SK-N-SH (cell line): ENCODE measurements around the gene NUP210L. TPM values are rescaled to one million over a fixed set of nuclear protein-coding genes. Genes with fewer than 3 reads are reported as not detected.
A peak's percentile ranks its signal among the peaks of the same experiment; 100 is the strongest.

ENCODE experiments used
- CTCF ChIA-PET: fragments of 300-600, 350-600 bp; formaldehyde crosslinking; extraction: SDS; loops from one replicate; lab custom pipeline; 2021; lab: Yijun Ruan, JAX
- POLR2A ChIA-PET: fragments of 350-600 bp; sonication (Branson Sonifier 250); formaldehyde crosslinking; extraction: SDS; loops from one replicate; lab custom pipeline; 2020; ENCODE audit warnings: antibody characterized with exemption, inconsistent platforms; lab: Yijun Ruan, JAX
- DNase-seq: peaks from one replicate; pipeline ENCODE4 v3.0.0; 2012
- H2AFZ ChIP-seq: fragments of 200-600 bp; sonication (generic); 2 replicates; pipeline ENCODE4 v1.8.1; 2016; ENCODE audit warnings: antibody characterized with exemption, mild to moderate bottlenecking, low read depth
- H3F3A ChIP-seq: fragments of 200-600 bp; sonication (generic); replicated peaks from 2 replicates; pipeline ENCODE3; 2016; ENCODE audit warnings: antibody characterized with exemption, mild to moderate bottlenecking; ENCODE audit not compliant: insufficient read depth
- H3K27ac ChIP-seq, 2 experiments: fragments of 200-500 bp in 1 of 2; fragments of 200-600 bp in 1 of 2; sonication (Bioruptor generic) in 1 of 2; sonication (generic), shearing (Covaris generic) in 1 of 2; 2 replicates each; pipeline versions ENCODE4 v1.5.1 to v1.6.1; 2014 to 2016; ENCODE audit warnings: low read depth in 2 of 2, inconsistent platforms in 1 of 2, low read length in 1 of 2, mild to moderate bottlenecking in 1 of 2, mixed read lengths in 1 of 2
- H3K27me3 ChIP-seq: fragments of 200-600 bp; sonication (generic), shearing (Covaris generic); 2 replicates; pipeline ENCODE4 v1.6.1; 2016; ENCODE audit warnings: mixed run types; ENCODE audit not compliant: insufficient read depth
- H3K36me3 ChIP-seq, 2 experiments: fragments of 200-500 bp in 1 of 2; fragments of 200-600 bp in 1 of 2; sonication (Bioruptor generic) in 1 of 2; sonication (generic) in 1 of 2; replicated peaks in 1 of 2; 2 replicates each; pipeline versions ENCODE3 to v1.5.1; 2014 to 2016; ENCODE audit warnings: low read length in 1 of 2, mild to moderate bottlenecking in 1 of 2; ENCODE audit not compliant: insufficient read depth in 2 of 2, control insufficient read depth in 1 of 2
- H3K4me1 ChIP-seq, 2 experiments: fragments of 200-500 bp in 1 of 2; fragments of 200-600 bp in 1 of 2; sonication (Bioruptor generic) in 1 of 2; sonication (generic), shearing (Covaris generic) in 1 of 2; 2 replicates each; pipeline versions ENCODE4 v1.5.1 to v1.6.1; 2014 to 2016; ENCODE audit warnings: low read depth in 1 of 2, low read length in 1 of 2, mixed run types in 1 of 2; ENCODE audit not compliant: insufficient read depth in 2 of 2, control insufficient read depth in 1 of 2
- H3K4me2 ChIP-seq: fragments of 200-600 bp; sonication (generic), shearing (Covaris generic); 2 replicates; pipeline ENCODE4 v1.6.1; 2017; ENCODE audit warnings: mixed run types
- H3K4me3 ChIP-seq, 2 experiments: fragments of 200-500 bp in 1 of 2; fragments of 200-600 bp in 1 of 2; sonication (Bioruptor generic) in 1 of 2; sonication (generic), shearing (Covaris generic) in 1 of 2; 2 replicates each; pipeline versions ENCODE4 v1.5.1 to v1.8.1; 2014 to 2016; ENCODE audit warnings: low read depth in 2 of 2, inconsistent platforms in 1 of 2, low read length in 1 of 2, mild to moderate bottlenecking in 1 of 2, mixed read lengths in 1 of 2, moderate library complexity in 1 of 2
- H3K79me2 ChIP-seq: fragments of 200-600 bp; sonication (generic); 2 replicates; pipeline ENCODE4 v1.8.1; 2017; ENCODE audit warnings: mild to moderate bottlenecking; ENCODE audit not compliant: insufficient read depth
- H3K9ac ChIP-seq: fragments of 200-600 bp; sonication (generic); 2 replicates; pipeline ENCODE4 v1.6.1; 2017; ENCODE audit warnings: mixed run types
- H3K9me2 ChIP-seq: fragments of 200-600 bp; sonication (generic); 2 replicates; pipeline ENCODE4 v1.6.1; 2017; ENCODE audit warnings: mixed run types
- H3K9me3 ChIP-seq: fragments of 200-600 bp; sonication (generic); 2 replicates; pipeline ENCODE4 v1.6.1; 2017; ENCODE audit warnings: mixed run types, mild to moderate bottlenecking, moderate library complexity
- H4K20me1 ChIP-seq: fragments of 200-600 bp; sonication (generic); 2 replicates; pipeline ENCODE4 v1.6.1; 2017; ENCODE audit warnings: mild to moderate bottlenecking, mixed run types; ENCODE audit not compliant: insufficient read depth
- CHD2 ChIP-seq: fragments of 150-350 bp; IDR thresholded peaks from 2 replicates; pipeline ENCODE4 v1.6.1; 2018; ENCODE audit warnings: low read length; ENCODE audit not compliant: partially characterized antibody
- CTCF ChIP-seq: fragments of 200-600 bp; sonication (generic); IDR thresholded peaks from 2 replicates; pipeline ENCODE4 v1.6.1; 2017; ENCODE audit warnings: antibody characterized with exemption, mild to moderate bottlenecking, moderate library complexity
- ELF1 ChIP-seq: IDR thresholded peaks from 2 replicates; pipeline ENCODE4 v1.4.0; 2012
- EZH2phosphoT487 ChIP-seq: fragments of 200-600 bp; sonication (generic); IDR thresholded peaks from 2 replicates; pipeline ENCODE4 v1.6.1; 2017; ENCODE audit warnings: low read depth, mixed run types, mild to moderate bottlenecking, antibody characterized with exemption, moderate library complexity, borderline replicate concordance
- FOSL2 ChIP-seq: IDR thresholded peaks from 2 replicates; pipeline ENCODE4 v1.4.0; 2012; ENCODE audit warnings: low read depth, mild to moderate bottlenecking, moderate library complexity, borderline replicate concordance
- FOXJ3 ChIP-seq: sonication (generic); formaldehyde crosslinking; IDR thresholded peaks from 2 replicates; pipeline ENCODE4 v1.5.1; 2020; ENCODE audit warnings: mild to moderate bottlenecking, missing genetic modification reagents
- FOXM1 ChIP-seq: IDR thresholded peaks from 2 replicates; pipeline ENCODE4 v1.4.0; 2012; ENCODE audit warnings: low read depth, mild to moderate bottlenecking
- GABPA ChIP-seq: IDR thresholded peaks from 2 replicates; pipeline ENCODE4 v1.4.0; 2012; ENCODE audit warnings: low read depth, mild to moderate bottlenecking
- GATA2 ChIP-seq: sonication (generic); formaldehyde crosslinking; IDR thresholded peaks from 2 replicates; pipeline ENCODE4 v1.5.0; 2020; ENCODE audit warnings: mild to moderate bottlenecking, missing genetic modification reagents
- IRF3 ChIP-seq: fragments of 150-350 bp; IDR thresholded peaks from 2 replicates; pipeline ENCODE4 v1.6.1; 2016; ENCODE audit warnings: mild to moderate bottlenecking, low read depth, low read length
- MAX ChIP-seq: IDR thresholded peaks from 2 replicates; pipeline ENCODE4 v1.4.0; 2012; ENCODE audit warnings: low read depth
- MEF2A ChIP-seq: IDR thresholded peaks from 2 replicates; pipeline ENCODE4 v1.4.0; 2012; ENCODE audit warnings: low read depth, borderline replicate concordance
- MXI1 ChIP-seq: IDR thresholded peaks from 2 replicates; pipeline ENCODE4 v1.6.1; 2012; ENCODE audit warnings: mild to moderate bottlenecking, low read depth, low read length, improper control_type of control experiment
- NRF1 ChIP-seq: IDR thresholded peaks from 2 replicates; pipeline ENCODE4 v1.6.1; 2012; ENCODE audit warnings: low read depth, mild to moderate bottlenecking, low read length
- PBX3 ChIP-seq: IDR thresholded peaks from 2 replicates; pipeline ENCODE4; 2012
- POLR2AphosphoS5 ChIP-seq: IDR thresholded peaks from 2 replicates; pipeline ENCODE4 v1.6.1; 2012; ENCODE audit warnings: low read depth, low read length
- RXRA ChIP-seq: IDR thresholded peaks from 2 replicates; pipeline ENCODE4 v1.4.0; 2012; ENCODE audit warnings: low read depth, mild to moderate bottlenecking, borderline replicate concordance
- SIN3A ChIP-seq: IDR thresholded peaks from 2 replicates; pipeline ENCODE4 v1.6.1; 2012; ENCODE audit warnings: low read depth, mild to moderate bottlenecking, low read length, moderate library complexity, borderline replicate concordance
- SMC3 ChIP-seq: IDR thresholded peaks from 2 replicates; pipeline ENCODE4 v1.6.1; 2012; ENCODE audit warnings: low read depth, low read length, improper control_type of control experiment
- TAF1 ChIP-seq: IDR thresholded peaks from 2 replicates; pipeline ENCODE4 v1.6.1; 2012; ENCODE audit warnings: low read depth, mild to moderate bottlenecking, low read length, moderate library complexity, borderline replicate concordance
- TCF12 ChIP-seq: IDR thresholded peaks from 2 replicates; pipeline ENCODE4 v1.4.0; 2012
- ZBTB33 ChIP-seq: IDR thresholded peaks from 2 replicates; pipeline ENCODE4 v1.4.0; 2012; ENCODE audit warnings: low read depth, borderline replicate concordance
- WGBS: methylation state at CpG from one replicate; pipeline ENCODE4 v1.1.6; 2017; ENCODE audit warnings: low lambda C conversion rate; 5-methylcytosine and 5-hydroxymethylcytosine counted together
- polyA plus RNA-seq, 3 experiments: library from polyadenylated mRNA; depleted of rRNA; stranded (reverse); fragments of >200 nt; gene quantifications; 2 replicates each; pipeline ENCODE4 v1.2.3, GENCODE V29; 2012

NUP210L gene
- polyA plus RNA-seq, 1 of the 3 experiments (the other 2 are of a cell fraction) = not detected

- TF ChIP-seq GATA2 (no peak), NRF1 (no peak), PBX3 (0 out of 2 replicates have a peak, but pooled peaks have one; percentile 24), ZBTB33 (no peak), CTCF (no peak), POLR2AphosphoS5 (peak; percentile 87)
These were observed 28.4 kb upstream of the NUP210L start (continued) for GRCh38 chr1:154183046-154183915.

GRCh38 chr1:154182344-154183045 lies 27.6 kb upstream of the NUP210L start:
- Histone ChIP-seq H4K20me1 (peaks cover 47% of the 10 kb centered on the region), H3K27ac (peak overlapping the region; percentile 86 to 93), H3K36me3 (peaks cover 16 to 19% of the 10 kb centered on the region in 2 experiments), H3K9me3 (no peaks in the 10 kb centered on the region), H3K27me3 (no peaks in the 10 kb centered on the region), H3K4me2 (peak overlapping the region; percentile 90), H2AFZ (no peak overlapping the region), H3K9ac (peak overlapping the region; percentile 90), H3K79me2 (peaks cover 56% of the 10 kb centered on the region), H3K9me2 (no peaks in the 10 kb centered on the region), H3F3A (peaks cover 18% of the 10 kb centered on the region), H3K4me3 (peak overlapping the region; percentile 92 to 98), H3K4me1 (peaks cover 28 to 43% of the 10 kb centered on the region in 2 experiments; a peak in 3 of 4 replicates)
- ChIA-PET CTCF (interaction anchor here (1.2 to 2.1 kb wide), 2 partner anchors 17 to 19 kb away, joined by 4 to 9 read pairs; no protein-coding TSS in a partner anchor), POLR2A (interaction anchor here (0.5 to 1.2 kb wide), 3 partner anchors 11 to 192 kb away, joined by 4 to 6 read pairs (median 5); partner anchors contain the start of gene RPS27)
- peak; percentile 59 for DNase-seq
- under 1% methylated on average over 34 of the region's 35 CpGs for WGBS
- no peak for TF ChIP-seq FOXM1
- TF ChIP-seq TCF12 = no peak
- TF ChIP-seq GABPA = no peak; the same call in 1 of the 2 replicates
- no peak for TF ChIP-seq RXRA
- no peak for TF ChIP-seq POLR2AphosphoS5
- TF ChIP-seq MEF2A = no peak
- TF ChIP-seq TAF1 = 0 out of 2 replicates have a peak, but pooled peaks have one; percentile 14
- TF ChIP-seq FOSL2 = no peak
- TF ChIP-seq SIN3A = no peak
- peak; percentile 77 for TF ChIP-seq MAX
- no peak for TF ChIP-seq EZH2phosphoT487
- no peak for TF ChIP-seq IRF3
- no peak for TF ChIP-seq CHD2
- TF ChIP-seq GATA2 = no peak
- no peak for TF ChIP-seq SMC3
- TF ChIP-seq FOXJ3 (CRISPR knock-in tag) = no peak
- TF ChIP-seq MXI1 = no peak
- no peak for TF ChIP-seq ELF1
